PC-9 (cell line): ENCODE data around the gene FAM111A. TPM values are rescaled to one million over a fixed set of nuclear protein-coding genes. Genes with fewer than 3 reads are reported as not detected.
A peak's percentile ranks its signal among the peaks of the same experiment; 100 is the strongest.

Experiments used
- BruUV-seq: library from RNA; stranded (reverse); fragments of 400-500 nt; replicated peaks from 2 replicates; lab custom pipeline; 2021; lab: Mats Ljungman, UMichigan
- CTCF ChIA-PET: fragments of 300-600 bp; sonication (Branson Sonifier 250); formaldehyde crosslinking; loops from one replicate; lab custom pipeline; 2022; ENCODE audit warnings: antibody characterized with exemption; lab: Charles Lee
- POLR2A ChIA-PET: fragments of 300-600 bp; sonication (Branson Sonifier 250); formaldehyde crosslinking; loops from one replicate; lab custom pipeline; 2022; ENCODE audit warnings: antibody characterized with exemption; ENCODE audit not compliant: unreplicated experiment; lab: Charles Lee
- DNase-seq, 2 experiments: peaks; one replicate each; pipeline versions ENCODE4 v3.0.0 to v3.0.0-alpha.2; 2015 to 2022; ENCODE audit warnings: mixed read lengths in 1 of 2
- H2AFZ ChIP-seq: fragments of 200-600 bp; sonication (generic); 2 replicates; pipeline ENCODE4 v1.8.1; 2017; ENCODE audit warnings: antibody characterized with exemption
- H3F3A ChIP-seq: fragments of 200-600 bp; sonication (generic); 2 replicates; pipeline ENCODE4 v1.8.1; 2017; ENCODE audit warnings: antibody characterized with exemption, mild to moderate bottlenecking, low read depth; ENCODE audit not compliant: insufficient read depth
- H3K27ac ChIP-seq: fragments of 200-600 bp; sonication (generic); 2 replicates; pipeline ENCODE4 v1.6.1; 2016; ENCODE audit warnings: mixed run types
- H3K27me3 ChIP-seq: fragments of 200-600 bp; sonication (generic); 2 replicates; pipeline ENCODE4 v1.6.1; 2016; ENCODE audit warnings: low read depth, mixed run types; ENCODE audit not compliant: insufficient read depth
- H3K36me3 ChIP-seq: fragments of 200-600 bp; sonication (generic); 2 replicates; pipeline ENCODE4 v1.6.1; 2016; ENCODE audit warnings: low read depth, mixed run types
- H3K4me1 ChIP-seq: fragments of 200-600 bp; sonication (generic); replicated peaks from 2 replicates; pipeline ENCODE4 v1.6.1; 2016; ENCODE audit warnings: mixed run types; ENCODE audit not compliant: insufficient read depth
- H3K4me2 ChIP-seq: fragments of 200-600 bp; sonication (generic); 2 replicates; pipeline ENCODE4 v1.6.1; 2017; ENCODE audit warnings: mixed run types
- H3K4me3 ChIP-seq: fragments of 200-600 bp; sonication (generic); 2 replicates; pipeline ENCODE4 v1.6.1; 2016; ENCODE audit warnings: mixed run types
- H3K79me2 ChIP-seq: fragments of 200-600 bp; sonication (generic); 2 replicates; pipeline ENCODE4 v1.6.1; 2017; ENCODE audit warnings: low read depth, mixed run types
- H3K9me2 ChIP-seq: fragments of 200-600 bp; sonication (generic); 2 replicates; pipeline ENCODE4 v1.8.1; 2017; ENCODE audit warnings: mild to moderate bottlenecking; ENCODE audit not compliant: insufficient read depth
- H3K9me3 ChIP-seq: fragments of 200-600 bp; sonication (generic); 2 replicates; pipeline ENCODE4 v1.8.1; 2016; ENCODE audit warnings: low read depth; ENCODE audit not compliant: insufficient read depth
- H4K20me1 ChIP-seq: fragments of 200-600 bp; sonication (generic); 2 replicates; pipeline ENCODE4 v1.8.1; 2017; ENCODE audit not compliant: insufficient read depth
- EZH2 ChIP-seq: fragments of 200-600 bp; sonication (generic); IDR thresholded peaks from 2 replicates; pipeline ENCODE4 v1.8.0; 2017; ENCODE audit warnings: antibody characterized with exemption, low read depth
- intact Hi-C: fragments of 100-400 bp; cut with micrococcal nuclease; formaldehyde crosslinking; loops from one replicate; pipeline ENCODE4 v1.10.0; 2022; ENCODE audit not compliant: unreplicated experiment
- total RNA-seq: library from RNA; stranded (reverse); gene quantifications from 2 replicates; pipeline ENCODE4 v1.2.3, GENCODE V29; 2021
- TF ChIP-seq, protein P1 (sequence below): fragments of 200-600 bp; sonication (generic); conservative IDR thresholded peaks from 2 replicates; pipeline ENCODE4 v1.6.1; 2017; ENCODE audit warnings: mixed run types, antibody characterized with exemption, mild to moderate bottlenecking, moderate library complexity

Gene FAM111A
- total RNA-seq, 1 experiment from 2014 or later, result 95.3 TPM

DNA sequence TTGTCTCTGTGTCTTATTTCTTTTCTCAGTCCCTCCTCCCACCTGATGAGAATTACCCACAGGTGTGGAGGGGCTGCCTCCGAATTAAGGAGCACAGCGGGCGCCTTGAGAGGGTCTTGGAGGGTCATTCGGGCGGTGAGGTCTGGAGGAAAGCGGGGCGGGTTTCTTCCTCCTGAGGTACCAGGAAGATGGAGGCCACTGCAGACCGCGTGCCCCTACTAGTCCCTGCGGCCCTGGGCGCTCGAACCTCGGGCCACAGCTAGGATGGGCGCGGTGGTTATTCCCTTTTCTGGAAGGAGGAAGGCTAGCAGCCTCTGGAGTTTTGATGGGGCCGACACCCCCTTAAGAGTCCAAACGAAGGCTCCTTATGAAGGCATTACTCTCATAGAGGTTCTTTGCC is 5.5 kb upstream of the FAM111A start:
- Histone ChIP-seq H3K27ac (no peak overlapping the region), H3K36me3 (peaks cover 1% of the 10 kb centered on the region; the same call in 1 of the 2 replicates), H2AFZ (no peak overlapping the region), H3K27me3 (no peaks in the 10 kb centered on the region), H3K9me3 (0 out of 2 replicates have a peak, but pooled peaks cover 4% of the 10 kb centered on the region), H3K4me2 (no peak overlapping the region), H3K9me2 (no peaks in the 10 kb centered on the region), H3F3A (peaks cover 9% of the 10 kb centered on the region), H4K20me1 (no peaks in the 10 kb centered on the region), H3K4me1 (peaks cover 8% of the 10 kb centered on the region), H3K4me3 (no peak overlapping the region), H3K79me2 (no peaks in the 10 kb centered on the region)
- POLR2A ChIA-PET, result interaction anchor here (0.6 kb wide), 1 partner anchor 1709 kb away, joined by 7 read pairs; no protein-coding TSS in a partner anchor
- intact Hi-C loops, result no loop called here
- DNase-seq, result no peak
- TF ChIP-seq, protein P1, sequence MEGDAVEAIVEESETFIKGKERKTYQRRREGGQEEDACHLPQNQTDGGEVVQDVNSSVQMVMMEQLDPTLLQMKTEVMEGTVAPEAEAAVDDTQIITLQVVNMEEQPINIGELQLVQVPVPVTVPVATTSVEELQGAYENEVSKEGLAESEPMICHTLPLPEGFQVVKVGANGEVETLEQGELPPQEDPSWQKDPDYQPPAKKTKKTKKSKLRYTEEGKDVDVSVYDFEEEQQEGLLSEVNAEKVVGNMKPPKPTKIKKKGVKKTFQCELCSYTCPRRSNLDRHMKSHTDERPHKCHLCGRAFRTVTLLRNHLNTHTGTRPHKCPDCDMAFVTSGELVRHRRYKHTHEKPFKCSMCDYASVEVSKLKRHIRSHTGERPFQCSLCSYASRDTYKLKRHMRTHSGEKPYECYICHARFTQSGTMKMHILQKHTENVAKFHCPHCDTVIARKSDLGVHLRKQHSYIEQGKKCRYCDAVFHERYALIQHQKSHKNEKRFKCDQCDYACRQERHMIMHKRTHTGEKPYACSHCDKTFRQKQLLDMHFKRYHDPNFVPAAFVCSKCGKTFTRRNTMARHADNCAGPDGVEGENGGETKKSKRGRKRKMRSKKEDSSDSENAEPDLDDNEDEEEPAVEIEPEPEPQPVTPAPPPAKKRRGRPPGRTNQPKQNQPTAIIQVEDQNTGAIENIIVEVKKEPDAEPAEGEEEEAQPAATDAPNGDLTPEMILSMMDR, result no peak
- TF ChIP-seq EZH2, result no peak
- BruUV-seq, result no TSS peak
- CTCF ChIA-PET, result no interaction called here

DNA sequence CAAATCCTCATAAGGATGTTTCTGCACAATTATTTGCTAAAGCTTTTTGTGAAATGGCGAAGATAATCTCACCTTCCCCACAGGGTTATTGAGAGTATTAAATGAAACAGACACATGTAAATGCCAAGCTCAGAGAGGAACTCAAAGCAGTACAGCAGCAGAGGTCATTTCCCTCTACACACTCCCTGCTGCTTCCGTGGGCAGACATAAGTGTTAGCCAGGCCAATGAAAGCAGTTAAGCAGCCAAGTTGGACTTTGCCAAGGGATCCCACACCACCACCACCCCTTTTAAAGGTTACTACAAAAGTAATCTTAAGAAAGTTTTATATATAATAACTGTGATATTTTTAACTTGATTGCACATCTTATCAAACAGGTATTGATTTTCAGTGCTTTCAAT is 4.0 kb upstream of the FAM111A start:
- POLR2A ChIA-PET, result no interaction called here
- no peaks in the 10 kb centered on the region for H3K9me3 ChIP-seq
- no peak overlapping the region for H3K4me3 ChIP-seq
- TF ChIP-seq, protein P1, result no peak
- TF ChIP-seq EZH2, result no peak
- peaks cover 21% of the 10 kb centered on the region for H3F3A ChIP-seq
- intact Hi-C loops, result no loop called here
- no peaks in the 10 kb centered on the region for H4K20me1 ChIP-seq
- no peak overlapping the region for H2AFZ ChIP-seq
- BruUV-seq, result no TSS peak
- no peaks in the 10 kb centered on the region for H3K27me3 ChIP-seq
- no peak for DNase-seq
- H3K4me2 ChIP-seq, result no peak overlapping the region
- H3K36me3 ChIP-seq, result no peaks in the 10 kb centered on the region
- no peaks in the 10 kb centered on the region for H3K9me2 ChIP-seq
- CTCF ChIA-PET, result interaction anchor here (0.6 kb wide), 1 partner anchor 611 kb away, joined by 3 read pairs; no protein-coding TSS in a partner anchor
- H3K27ac ChIP-seq, result no peak overlapping the region
- no peaks in the 10 kb centered on the region for H3K79me2 ChIP-seq
- peaks cover 11% of the 10 kb centered on the region for H3K4me1 ChIP-seq

DNA sequence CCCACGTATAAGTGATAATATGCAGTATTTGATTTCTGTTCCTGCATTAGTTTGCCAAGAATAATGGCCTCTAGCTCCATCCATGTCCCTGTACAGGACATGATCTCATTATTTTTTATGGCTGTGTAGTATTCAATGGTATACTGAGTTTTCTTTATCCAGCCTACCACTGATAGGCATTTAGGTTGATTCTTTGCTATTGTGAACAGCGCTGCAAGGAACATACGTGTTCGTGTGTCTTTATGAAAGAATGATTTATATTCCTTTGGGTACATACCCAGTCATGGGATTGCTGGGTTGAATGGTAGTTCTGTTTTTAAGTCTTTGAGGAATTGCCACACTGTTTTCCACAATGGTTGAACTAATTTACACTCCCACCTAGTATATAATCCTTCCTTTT is 1.5 kb upstream of the FAM111A start:
- Histone ChIP-seq H3K27ac (no peak overlapping the region), H3K36me3 (0 out of 2 replicates have a peak, but pooled peaks cover 1% of the 10 kb centered on the region), H3K27me3 (no peaks in the 10 kb centered on the region), H3K79me2 (no peaks in the 10 kb centered on the region), H3K4me1 (peaks cover 36% of the 10 kb centered on the region), H3K9me2 (no peaks in the 10 kb centered on the region), H3K9me3 (no peaks in the 10 kb centered on the region), H2AFZ (no peak overlapping the region), H3F3A (peaks cover 29% of the 10 kb centered on the region), H3K4me3 (0 out of 2 replicates have a peak overlapping the region, but pooled peaks have one; percentile 72), H4K20me1 (no peaks in the 10 kb centered on the region), H3K4me2 (peak overlapping the region; percentile 78)
- no peak for DNase-seq
- intact Hi-C loops, result loop anchor here (5.0 to 10.0 kb wide), 2 partner anchors 46 to 1476 kb away; partner anchors contain the start of gene ZDHHC5
- ChIA-PET POLR2A (no interaction called here), CTCF (interaction anchor here (0.8 to 1.8 kb wide), 2 partner anchors 14 to 17 kb away, joined by 3 to 11 read pairs; no protein-coding TSS in a partner anchor)
- BruUV-seq, result no TSS peak
- no peak for TF ChIP-seq EZH2
- TF ChIP-seq, protein P1, result no peak
